Stimulated activated naive CD8-positive, alpha-beta T cell treated with anti-CD3 and anti-CD28 coated beads, Interleukin-15, amount 100 ng/mL, for 72 hours (primary cell): ENCODE data around the gene ZMYND12.

ENCODE experiments used
- ATAC-seq: fragments of 150-1000 bp; cut with Tn5 transposase; 2 replicates; pipeline ENCODE4 v1.10.0; 2021; ENCODE audit warnings: mild to moderate bottlenecking, moderate library complexity
- DNase-seq, 2 donors: peaks; one replicate each; pipeline ENCODE4 v3.0.0; 2021 to 2022
- H3K27ac Mint-ChIP-seq, 2 donors: one replicate each; pipeline ENCODE4 v1.8.0; 2022; ENCODE audit warnings: mild to moderate bottlenecking in 2 of 2, mixed read lengths in 2 of 2, moderate library complexity in 2 of 2
- H3K27me3 Mint-ChIP-seq: one replicate; pipeline ENCODE4 v1.8.0; 2022; ENCODE audit warnings: mixed read lengths
- H3K4me1 Mint-ChIP-seq: one replicate; pipeline ENCODE4 v1.8.0; 2022; ENCODE audit warnings: mild to moderate bottlenecking, mixed read lengths
- H3K4me3 Mint-ChIP-seq, 2 donors: one replicate each; pipeline ENCODE4 v1.8.0; 2022; ENCODE audit warnings: mild to moderate bottlenecking in 2 of 2, mixed read lengths in 2 of 2, moderate library complexity in 1 of 2
- H3K9me3 Mint-ChIP-seq, 2 donors: one replicate each; pipeline ENCODE4 v1.8.0; 2022; ENCODE audit warnings: mixed read lengths in 2 of 2

The ZMYND12 gene

GRCh38 chr1:42380586-42381279, 75.1 kb downstream of the ZMYND12 start, which contains the start of gene RIMKLA:
Gene RIMKLA, plus strand, starts transcription at chr1:42380792. Its CDS starts 143 bp downstream, at chr1:42380935.
- DNase-seq: peak; percentile 46 to 63
- Mint-ChIP-seq H3K4me1 (peaks cover 6% of the 10 kb centered on the region), H3K27me3 (peaks cover 19% of the 10 kb centered on the region), H3K4me3 (peak within 1 kb of the TSS; percentile 79 to 84), H3K9me3 (no peaks in the 10 kb centered on the region), H3K27ac (peak within 1 kb of the TSS in 1 of 2 donors; percentile 41)
- ATAC-seq: peak; percentile 89
